ENCODE data around the gene MAP3K10.

GRCh38 chr19:40253611-40254092, 62.4 kb downstream of the MAP3K10 start:
- no peak for TF ChIP-seq EZH2 (optimal IDR thresholded peaks at IDR 0.05; ENCODE audit: low read depth, low read length)
- TF ChIP-seq CTCF (IDR thresholded peaks at IDR 0.05; ENCODE audit: low read length), result no peak
- TF ChIP-seq EZH2phosphoT487 (IDR thresholded peaks at IDR 0.05; ENCODE audit: low read length), result no peak

Data from MM.1S (cell line).